MM.1S (cell line): ENCODE measurements around the gene TPBG.

Source experiments
- DNase-seq: peaks from one replicate; pipeline ENCODE4 v3.0.0-alpha.2; 2015
- H2AFZ ChIP-seq: fragments of 300-600 bp; sonication (generic); 2 replicates; pipeline ENCODE4 v1.6.0; 2016; ENCODE audit warnings: antibody characterized with exemption, low read length
- H3F3A ChIP-seq: fragments of 300-600 bp; sonication (generic); 2 replicates; pipeline ENCODE4 v1.6.1; 2016; ENCODE audit warnings: mild to moderate bottlenecking, antibody characterized with exemption, low read length, moderate library complexity, mixed read lengths; ENCODE audit not compliant: insufficient read depth
- H3K27ac ChIP-seq: fragments of 300-600 bp; sonication (generic); 2 replicates; pipeline ENCODE4 v1.5.1; 2016; ENCODE audit warnings: mild to moderate bottlenecking, low read length
- H3K27me3 ChIP-seq: fragments of 300-600 bp; sonication (generic); replicated peaks from 2 replicates; pipeline ENCODE4 v1.6.0; 2016; ENCODE audit warnings: low read length; ENCODE audit not compliant: insufficient read depth
- H3K36me3 ChIP-seq: fragments of 300-600 bp; sonication (generic); replicated peaks from 2 replicates; pipeline ENCODE4 v1.6.1; 2016; ENCODE audit warnings: mild to moderate bottlenecking, low read length, mixed read lengths; ENCODE audit not compliant: insufficient read depth
- H3K4me1 ChIP-seq: fragments of 300-600 bp; sonication (generic); 2 replicates; pipeline ENCODE4 v1.6.1; 2016; ENCODE audit warnings: low read length, mixed read lengths
- H3K4me2 ChIP-seq: fragments of 300-600 bp; sonication (generic); 2 replicates; pipeline ENCODE4 v1.6.0; 2016; ENCODE audit warnings: low read depth, low read length
- H3K4me3 ChIP-seq: fragments of 300-600 bp; sonication (generic); 2 replicates; pipeline ENCODE4 v1.5.1; 2016; ENCODE audit warnings: low read length, mixed read lengths
- H3K79me2 ChIP-seq: fragments of 300-600 bp; sonication (generic); 2 replicates; pipeline ENCODE4 v1.6.1; 2016; ENCODE audit warnings: mixed run types, low read length, mixed read lengths
- H3K9ac ChIP-seq: fragments of 300-600 bp; sonication (generic); 2 replicates; pipeline ENCODE4 v1.6.1; 2016; ENCODE audit warnings: low read length, mixed read lengths
- H3K9me2 ChIP-seq: fragments of 300-600 bp; sonication (generic); replicated peaks from 2 replicates; pipeline ENCODE4 v1.6.1; 2016; ENCODE audit warnings: mild to moderate bottlenecking, low read length, mixed read lengths; ENCODE audit not compliant: insufficient read depth
- H3K9me3 ChIP-seq: fragments of 300-600 bp; sonication (generic); replicated peaks from 2 replicates; pipeline ENCODE4 v1.6.1; 2016; ENCODE audit warnings: mild to moderate bottlenecking, low read length, mixed read lengths; ENCODE audit not compliant: insufficient read depth
- H4K20me1 ChIP-seq: fragments of 300-600 bp; sonication (generic); 2 replicates; pipeline ENCODE4 v1.6.1; 2016; ENCODE audit warnings: mild to moderate bottlenecking, low read length, moderate library complexity, mixed read lengths; ENCODE audit not compliant: insufficient read depth
- CTCF ChIP-seq: fragments of 300-600 bp; sonication (generic); IDR thresholded peaks from 2 replicates; pipeline ENCODE4 v1.5.1; 2016; ENCODE audit warnings: antibody characterized with exemption, low read length, mixed read lengths
- EZH2 ChIP-seq: fragments of 300-600 bp; sonication (generic); optimal IDR thresholded peaks from 2 replicates; pipeline ENCODE3; 2017; ENCODE audit warnings: low read depth, mild to moderate bottlenecking, antibody characterized with exemption, low read length, mixed read lengths
- EZH2phosphoT487 ChIP-seq: fragments of 300-600 bp; sonication (generic); IDR thresholded peaks from 2 replicates; pipeline ENCODE4 v1.6.1; 2018; ENCODE audit warnings: antibody characterized with exemption, low read length

Gene TPBG

GRCh38 chr6:82410151-82410648 lies 46.6 kb downstream of the TPBG start:
- Histone ChIP-seq H3K9ac (no peak overlapping the region), H3K4me1 (no peaks in the 10 kb centered on the region), H3K9me2 (no peaks in the 10 kb centered on the region), H3K36me3 (no peaks in the 10 kb centered on the region), H3K4me3 (no peak overlapping the region), H3K4me2 (no peak overlapping the region), H2AFZ (no peak overlapping the region), H3K27ac (no peak overlapping the region), H3F3A (no peaks in the 10 kb centered on the region), H3K27me3 (no peaks in the 10 kb centered on the region), H3K79me2 (no peaks in the 10 kb centered on the region), H4K20me1 (no peaks in the 10 kb centered on the region), H3K9me3 (no peaks in the 10 kb centered on the region)
- no peak for DNase-seq
- TF ChIP-seq EZH2phosphoT487, result no peak
- TF ChIP-seq EZH2, result no peak
- no peak for TF ChIP-seq CTCF

- Histone ChIP-seq H2AFZ (no peak overlapping the region), H3K4me2 (no peak overlapping the region), H3K36me3 (no peaks in the 10 kb centered on the region), H3K4me3 (no peak overlapping the region), H3K79me2 (no peaks in the 10 kb centered on the region), H3F3A (no peaks in the 10 kb centered on the region), H3K9me3 (no peaks in the 10 kb centered on the region), H3K27ac (no peak overlapping the region), H3K9me2 (no peaks in the 10 kb centered on the region), H3K9ac (no peak overlapping the region), H4K20me1 (no peaks in the 10 kb centered on the region), H3K27me3 (no peaks in the 10 kb centered on the region), H3K4me1 (no peaks in the 10 kb centered on the region)
- DNase-seq, result no peak
- TF ChIP-seq EZH2 (no peak), CTCF (no peak), EZH2phosphoT487 (no peak)
Measured at GRCh38 chr6:82413868-82414267, 50.3 kb downstream of the TPBG start.

GRCh38 chr6:82415820-82416219 lies 52.2 kb downstream of the TPBG start:
- no peak overlapping the region for H3K4me3 ChIP-seq
- peaks cover 9% of the 10 kb centered on the region for H3K4me1 ChIP-seq
- H3K27ac ChIP-seq, result no peak overlapping the region
- H3K9me2 ChIP-seq, result no peaks in the 10 kb centered on the region
- no peak overlapping the region for H3K9ac ChIP-seq
- no peaks in the 10 kb centered on the region for H4K20me1 ChIP-seq
- H3K9me3 ChIP-seq, result no peaks in the 10 kb centered on the region
- H3F3A ChIP-seq, result no peaks in the 10 kb centered on the region
- no peak overlapping the region for H2AFZ ChIP-seq
- H3K36me3 ChIP-seq, result no peaks in the 10 kb centered on the region
- H3K4me2 ChIP-seq, result 0 out of 2 replicates have a peak overlapping the region, but pooled peaks have one; percentile 9
- no peaks in the 10 kb centered on the region for H3K27me3 ChIP-seq
- H3K79me2 ChIP-seq, result no peaks in the 10 kb centered on the region
- TF ChIP-seq EZH2, result no peak
- no peak for TF ChIP-seq EZH2phosphoT487
- TF ChIP-seq CTCF, result no peak
- DNase-seq, result no peak
